GM18498 (cell line): ENCODE results near the gene PTPRK.

ENCODE experiments used
- ATAC-seq: cut with Tn5 transposase; IDR thresholded peaks from one replicate; pipeline ENCODE4 v1.9.1; 2021; ENCODE audit warnings: mild to moderate bottlenecking, moderate library complexity; ENCODE audit not compliant: unreplicated experiment

PTPRK gene

GRCh38 chr6:128099571-128100197 lies 420.7 kb downstream of the PTPRK start:
- ATAC-seq = no peak

DNA sequence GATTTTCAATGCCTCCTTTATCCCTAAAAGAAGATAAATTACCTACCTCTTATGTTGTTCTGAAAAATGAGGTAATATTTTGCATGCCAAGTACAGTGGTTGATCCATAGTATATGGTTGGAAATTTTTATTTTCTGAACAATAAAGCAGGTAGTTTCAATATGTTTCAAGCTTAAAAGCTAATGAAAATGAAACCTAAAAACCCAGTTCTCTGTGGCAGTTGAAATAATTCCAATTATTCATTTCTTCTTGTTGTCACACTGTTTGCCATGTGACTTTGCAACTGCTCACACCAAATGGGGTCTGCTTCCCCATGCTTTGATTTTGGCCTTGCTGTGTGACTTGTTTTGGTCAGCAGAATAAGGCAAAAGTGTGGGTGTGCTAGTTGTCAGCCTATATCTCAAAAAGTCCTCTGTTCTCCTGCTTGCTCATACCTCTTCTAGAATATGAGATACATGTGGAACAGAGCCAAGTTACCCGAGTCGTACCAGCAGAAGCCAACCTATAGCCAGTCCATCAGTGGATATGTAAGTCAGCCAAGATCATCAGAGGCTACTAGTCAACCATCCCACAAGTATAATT lies 422.3 kb downstream of the PTPRK start:
- ATAC-seq = peak; percentile 57

GRCh38 chr6:128097009-128097408 lies 423.4 kb downstream of the PTPRK start:
- no peak for ATAC-seq

GRCh38 chr6:128095362-128095761 lies 425.0 kb downstream of the PTPRK start:
- ATAC-seq = no peak

- no peak for ATAC-seq
Observed at GRCh38 chr6:128079021-128079420, 441.4 kb downstream of the PTPRK start.

DNA sequence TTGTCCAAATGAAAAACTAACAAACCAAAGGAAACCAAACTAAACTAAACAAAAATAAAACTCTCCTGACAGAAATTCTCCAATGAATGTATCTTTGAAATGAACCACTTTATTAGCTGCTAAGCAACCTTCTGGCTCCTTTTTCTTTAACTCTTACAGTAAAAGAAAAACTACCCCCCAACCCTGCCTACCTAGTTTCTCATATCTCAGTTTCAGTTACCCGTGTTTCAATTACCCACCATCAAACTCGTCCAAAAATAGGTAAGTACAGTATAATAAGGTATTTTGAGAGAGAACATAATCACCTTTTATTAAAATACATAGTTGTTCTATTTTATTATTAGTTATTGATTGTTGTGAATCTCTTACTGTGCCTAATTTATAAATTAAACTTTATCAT lies 442.1 kb downstream of the PTPRK start:
- ATAC-seq = peak; percentile 97

DNA sequence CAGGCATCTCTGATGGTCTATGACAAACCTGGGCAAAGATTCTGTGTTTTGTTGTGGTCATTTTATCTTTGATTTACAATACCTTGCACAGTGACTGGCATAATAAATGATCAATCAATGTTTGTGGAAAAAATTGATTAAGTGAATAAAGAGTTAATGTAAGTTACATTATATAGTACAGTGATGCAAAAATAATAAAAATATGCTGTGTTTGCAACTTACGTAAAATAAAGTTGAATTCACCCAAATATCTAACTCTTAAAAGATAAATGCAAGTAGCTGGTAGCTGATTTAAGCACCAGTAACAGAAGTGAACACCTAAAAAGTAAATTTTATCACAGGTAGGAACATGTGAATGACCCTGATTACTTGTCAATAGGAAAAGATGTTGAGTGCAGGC lies 443.6 kb downstream of the PTPRK start:
- ATAC-seq = no peak

DNA sequence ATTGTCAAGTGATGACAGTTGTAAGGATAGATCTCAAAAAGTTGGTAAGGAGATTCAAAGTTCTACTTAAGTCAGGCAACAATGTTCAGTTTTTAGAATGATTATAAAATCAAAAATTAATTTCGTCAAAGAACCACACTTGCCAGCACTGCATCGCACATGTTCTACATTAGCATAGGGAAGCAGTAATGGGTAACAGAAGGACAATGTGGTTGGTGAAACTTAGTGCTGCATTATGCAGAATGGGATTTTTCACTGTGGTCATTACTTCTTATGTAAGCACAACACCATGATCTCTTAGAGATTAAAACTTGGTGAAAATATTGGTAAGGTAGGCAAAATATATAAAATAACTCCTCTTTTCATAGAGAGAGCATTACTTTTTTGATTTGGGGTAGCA lies 445.8 kb downstream of the PTPRK start:
- no peak for ATAC-seq

GRCh38 chr6:128073389-128073788 lies 447.0 kb downstream of the PTPRK start:
- ATAC-seq = no peak

GRCh38 chr6:128071212-128071611 lies 449.2 kb downstream of the PTPRK start:
- ATAC-seq = peak; percentile 90

- no peak for ATAC-seq
Observed at GRCh38 chr6:128070406-128070805, 450.0 kb downstream of the PTPRK start.

DNA sequence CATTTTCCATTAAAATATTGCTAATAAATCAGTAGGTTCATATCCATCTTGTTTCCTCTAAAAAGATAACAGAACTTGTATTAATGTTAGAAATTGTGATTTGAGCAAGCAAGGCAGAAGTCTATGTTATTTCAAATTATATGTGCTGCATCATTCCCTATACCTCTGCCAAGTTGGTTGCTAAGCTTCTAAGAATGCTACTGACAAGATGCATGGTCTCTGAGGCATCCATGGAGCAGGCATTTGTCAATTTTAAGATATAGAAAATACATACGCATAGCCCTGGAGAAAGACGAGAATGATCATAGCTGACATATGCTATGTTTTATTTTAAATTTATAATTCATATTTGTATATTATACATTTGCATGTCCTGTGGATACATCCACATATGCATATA lies 451.2 kb downstream of the PTPRK start:
- ATAC-seq = no peak

DNA sequence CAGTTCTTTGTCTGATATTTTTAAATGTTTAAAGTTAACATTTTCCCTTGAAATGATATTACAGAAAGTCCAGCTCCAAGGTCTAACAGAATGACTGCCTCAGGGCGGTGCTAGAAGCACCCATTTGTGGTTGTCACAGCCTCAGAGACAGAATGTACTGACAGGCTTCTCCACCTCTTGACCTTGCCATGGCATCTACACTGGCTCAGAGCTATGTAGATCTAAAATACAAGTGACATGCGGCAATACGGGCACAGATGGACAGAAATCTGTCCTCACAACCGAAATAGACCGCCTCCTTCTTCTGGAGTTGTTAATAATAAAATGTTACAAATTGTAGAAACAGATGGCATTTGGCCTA lies 452.3 kb downstream of the PTPRK start:
- ATAC-seq = no peak

DNA sequence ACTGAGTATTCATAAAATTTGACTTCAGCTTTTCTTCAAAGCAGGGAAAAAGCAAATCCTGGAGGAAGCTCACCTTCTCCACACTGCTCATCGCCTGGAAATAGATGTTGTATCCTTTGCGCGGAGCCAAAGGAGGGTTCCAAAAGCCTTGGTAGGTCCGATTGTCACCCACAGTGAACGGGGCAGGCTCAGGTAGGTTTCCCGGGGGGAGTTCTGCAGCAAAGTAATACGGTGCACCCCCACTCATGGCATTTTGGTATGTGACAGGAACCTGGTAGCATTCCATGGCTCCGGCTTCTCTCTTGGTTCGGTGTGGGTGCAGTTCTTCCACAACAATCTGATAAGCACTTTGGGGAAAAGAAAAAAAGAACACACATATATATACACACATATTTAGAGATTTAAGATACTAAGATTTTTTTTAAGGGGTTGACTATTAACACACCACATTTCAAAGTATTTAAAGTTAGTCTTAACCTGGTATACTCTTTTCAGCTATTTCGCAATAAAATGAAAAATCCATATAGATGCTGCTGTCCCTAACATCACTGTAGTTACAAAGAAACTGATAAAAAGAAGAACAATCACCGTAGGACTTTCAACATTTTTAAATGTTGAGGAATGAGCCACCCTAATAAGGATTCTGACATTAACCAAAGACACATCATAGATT lies 452.8 kb downstream of the PTPRK start:
- ATAC-seq = no peak

- no peak for ATAC-seq
Observed at GRCh38 chr6:128065072-128065471, 455.3 kb downstream of the PTPRK start.

DNA sequence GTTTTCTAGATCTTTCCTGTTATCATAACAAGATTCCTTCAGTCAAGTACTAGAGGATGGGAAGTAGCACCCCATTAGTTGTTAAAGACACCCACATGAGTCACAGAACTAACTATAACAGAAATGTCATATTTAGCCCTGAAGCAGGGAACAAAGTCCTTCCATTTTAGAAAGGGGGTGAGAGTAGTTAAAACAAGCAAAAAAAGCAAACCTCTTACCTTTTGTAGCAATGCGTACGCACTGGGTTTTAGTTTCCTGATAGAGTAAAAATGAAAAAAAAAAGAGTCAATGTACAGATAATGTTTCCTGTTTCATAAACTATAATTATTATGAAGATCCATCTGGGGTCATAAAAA lies 455.9 kb downstream of the PTPRK start:
- ATAC-seq = no peak

- ATAC-seq = no peak
Observed at GRCh38 chr6:128063850-128064539, 456.4 kb downstream of the PTPRK start.

GRCh38 chr6:128062882-128063603 lies 457.4 kb downstream of the PTPRK start:
- no peak for ATAC-seq

DNA sequence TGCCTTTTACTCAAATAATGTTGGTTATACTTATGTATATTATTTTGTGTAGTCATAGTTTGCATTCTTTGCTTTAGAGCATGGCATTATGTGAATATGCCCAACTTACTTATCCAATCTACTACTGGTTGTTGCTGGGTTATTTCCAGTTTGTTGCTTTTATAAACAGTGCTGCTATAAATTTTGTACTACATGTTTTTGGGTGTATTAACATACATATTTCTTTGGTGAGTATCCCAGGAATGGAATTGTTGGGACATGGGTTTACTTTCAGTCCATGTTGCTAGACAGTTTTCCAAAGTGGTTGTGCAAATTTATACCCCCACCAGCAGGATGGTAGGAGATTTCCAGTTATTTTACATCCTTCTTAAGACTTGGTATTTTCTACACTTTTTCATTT lies 462.5 kb downstream of the PTPRK start:
- no peak for ATAC-seq

DNA sequence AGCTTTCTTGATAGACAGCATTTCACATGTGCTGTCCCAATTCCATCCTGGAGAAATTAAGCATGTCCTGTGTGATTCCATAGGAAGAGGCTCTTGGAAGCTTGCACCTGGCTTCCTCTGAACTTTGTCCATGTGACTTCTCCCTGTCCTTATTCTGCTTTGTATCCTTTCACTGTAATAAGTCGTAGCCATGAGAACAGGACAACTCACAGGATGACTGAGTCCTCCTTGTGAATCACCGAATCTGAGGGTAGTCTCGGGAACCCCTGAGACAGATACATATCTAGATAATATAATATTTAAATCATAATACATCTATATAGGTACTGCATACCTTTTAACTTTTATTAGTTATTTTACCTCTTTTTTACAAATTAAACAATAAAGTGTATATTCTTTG lies 462.9 kb downstream of the PTPRK start:
- ATAC-seq = no peak

GRCh38 chr6:128053109-128053508 lies 467.3 kb downstream of the PTPRK start:
- ATAC-seq = no peak
